ENCODE data around the gene ATXN1L. TPM values are rescaled to one million over a fixed set of nuclear protein-coding genes. Genes with fewer than 3 reads are reported as not detected.

The ATXN1L gene, protein sequence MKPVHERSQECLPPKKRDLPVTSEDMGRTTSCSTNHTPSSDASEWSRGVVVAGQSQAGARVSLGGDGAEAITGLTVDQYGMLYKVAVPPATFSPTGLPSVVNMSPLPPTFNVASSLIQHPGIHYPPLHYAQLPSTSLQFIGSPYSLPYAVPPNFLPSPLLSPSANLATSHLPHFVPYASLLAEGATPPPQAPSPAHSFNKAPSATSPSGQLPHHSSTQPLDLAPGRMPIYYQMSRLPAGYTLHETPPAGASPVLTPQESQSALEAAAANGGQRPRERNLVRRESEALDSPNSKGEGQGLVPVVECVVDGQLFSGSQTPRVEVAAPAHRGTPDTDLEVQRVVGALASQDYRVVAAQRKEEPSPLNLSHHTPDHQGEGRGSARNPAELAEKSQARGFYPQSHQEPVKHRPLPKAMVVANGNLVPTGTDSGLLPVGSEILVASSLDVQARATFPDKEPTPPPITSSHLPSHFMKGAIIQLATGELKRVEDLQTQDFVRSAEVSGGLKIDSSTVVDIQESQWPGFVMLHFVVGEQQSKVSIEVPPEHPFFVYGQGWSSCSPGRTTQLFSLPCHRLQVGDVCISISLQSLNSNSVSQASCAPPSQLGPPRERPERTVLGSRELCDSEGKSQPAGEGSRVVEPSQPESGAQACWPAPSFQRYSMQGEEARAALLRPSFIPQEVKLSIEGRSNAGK
- 18.5 TPM for polyA plus RNA-seq (2013)

DNA sequence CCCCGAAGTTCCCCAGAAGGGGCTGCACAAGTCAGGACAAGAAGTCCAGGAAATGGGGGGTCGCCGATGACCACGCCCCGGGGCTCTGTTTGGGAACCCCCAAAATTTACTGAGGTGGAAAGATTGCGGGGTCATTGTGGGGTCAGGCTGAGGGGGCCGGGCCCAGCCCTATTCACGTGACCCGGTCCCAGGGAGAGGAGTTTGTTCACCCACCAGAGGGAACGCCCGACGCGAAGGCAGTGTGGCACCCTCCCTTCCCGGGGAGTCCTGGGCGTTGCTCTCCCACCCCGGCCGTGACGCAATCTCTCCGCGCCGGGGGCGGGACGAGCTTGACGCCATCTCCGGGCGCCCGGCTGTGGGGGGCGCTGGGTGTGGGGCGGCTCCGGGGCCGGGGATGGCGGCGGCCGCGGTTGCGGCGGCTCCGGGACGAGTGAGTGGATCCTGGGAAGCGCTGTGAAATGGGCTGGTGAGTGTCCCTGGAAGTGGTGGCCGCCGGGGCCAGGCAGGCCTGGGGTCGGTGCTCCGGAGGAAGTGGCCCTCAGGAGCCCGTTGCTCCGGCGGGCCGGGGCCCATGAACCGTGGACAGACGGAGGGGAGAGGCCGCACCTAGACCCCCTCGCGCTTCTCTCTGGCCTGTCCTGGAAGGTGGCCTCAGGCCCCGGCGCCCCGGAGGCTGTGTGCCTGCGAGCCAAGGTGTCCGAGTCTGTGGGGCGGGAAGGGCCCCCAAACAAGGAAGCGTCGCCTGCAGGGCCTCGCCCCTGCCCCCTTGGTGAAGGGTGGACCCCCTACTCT, at the start of gene ATXN1L:
Gene ATXN1L (plus strand): TSS at position 338 of the 792 bp plus-strand sequence. CDS start 3,765 bp downstream, outside the sequence.
- ChIA-PET POLR2A (interaction anchor here (0.6 kb wide), 1 partner anchor 70 kb away, joined by 3 read pairs; no protein-coding TSS in a partner anchor), CTCF (interaction anchor here (0.7 to 1.6 kb wide), 5 partner anchors 12 to 48 kb away, joined by 3 to 5 read pairs (median 4); partner anchors contain the start of gene ZNF821)
- H3K27me3 ChIP-seq (replicated peaks in 2 of 5; ENCODE audit: control insufficient read depth in 4 of 5, insufficient read depth in 5 of 5, low read length in 4 of 5) = no peaks in the 10 kb centered on the region
- H3K27ac ChIP-seq (ENCODE audit: insufficient read depth in 1 of 2, low read depth in 1 of 2, low read length in 2 of 2, poor library complexity in 1 of 2, severe bottlenecking in 2 of 2) = peak within 1 kb of the TSS; percentile 75 to 92
- H3K4me3 ChIP-seq (ENCODE audit: control insufficient read depth in 1 of 7, extremely low read depth in 1 of 7, insufficient read depth in 4 of 7, low read depth in 2 of 7, low read length in 6 of 7) = peak within 1 kb of the TSS; percentile 65 to 100 (median 96)
- 0% methylated on average over 36 of the region's 62 CpGs for WGBS (ENCODE audit: insufficient coverage)
- H3K36me3 ChIP-seq (ENCODE audit: control insufficient read depth in 4 of 4, insufficient read depth in 4 of 4, low read length in 3 of 4) = peaks cover 2 to 26% (median 20%) of the 10 kb centered on the region in 4 experiments
- H3K9me3 ChIP-seq (ENCODE audit: control extremely low read depth in 1 of 5, control insufficient read depth in 4 of 5, insufficient read depth in 2 of 5, low read depth in 1 of 5, low read length in 4 of 5) = no peaks in the 10 kb centered on the region
- peak; percentile 94 to 95 (median 95) for DNase-seq
- H3K4me1 ChIP-seq (ENCODE audit: control extremely low read depth in 1 of 4, control insufficient read depth in 4 of 4, insufficient read depth in 4 of 4, low read length in 3 of 4) = peaks cover 8 to 21% (median 18%) of the 10 kb centered on the region in 4 experiments

DNA sequence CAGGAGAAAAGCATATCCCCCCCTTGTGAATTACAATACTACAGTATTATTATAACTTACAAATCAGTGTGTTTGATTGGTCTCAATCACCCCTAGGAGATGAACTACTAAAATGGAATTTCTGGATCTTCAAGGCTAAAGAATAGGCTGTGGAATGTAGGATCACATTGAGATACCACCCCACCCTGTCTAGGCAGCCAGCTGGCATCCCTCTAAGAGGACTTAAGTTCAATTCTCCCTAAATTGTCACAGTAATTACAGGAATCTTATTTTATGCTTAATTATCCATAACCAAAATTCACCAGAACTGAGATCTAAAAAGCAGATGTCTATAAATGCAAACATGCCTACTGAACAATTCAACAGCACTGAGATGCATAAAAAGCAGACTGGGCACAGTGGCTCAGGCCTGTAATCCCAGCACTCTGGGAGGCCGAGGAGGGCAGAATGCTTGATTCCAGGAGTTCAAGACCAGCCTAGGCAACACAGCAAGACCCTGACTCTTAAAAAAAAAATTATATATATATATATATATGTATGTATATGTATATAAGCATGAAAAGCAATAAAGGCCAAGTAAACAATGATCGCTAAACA, 49.2 kb upstream of the ATXN1L start:
- no peak for DNase-seq
- ChIA-PET POLR2A (no interaction called here), CTCF (no interaction called here)
- H3K36me3 ChIP-seq (ENCODE audit: control insufficient read depth in 4 of 4, insufficient read depth in 4 of 4, low read length in 3 of 4) = peaks cover 0 to 10% (median 6%) of the 10 kb centered on the region in 4 experiments
- H3K9me3 ChIP-seq (ENCODE audit: control extremely low read depth in 1 of 5, control insufficient read depth in 4 of 5, insufficient read depth in 2 of 5, low read depth in 1 of 5, low read length in 4 of 5) = no peaks in the 10 kb centered on the region
- no peak overlapping the region for H3K4me3 ChIP-seq (ENCODE audit: control insufficient read depth in 1 of 7, extremely low read depth in 1 of 7, insufficient read depth in 4 of 7, low read depth in 2 of 7, low read length in 6 of 7)
- no peaks in the 10 kb centered on the region for H3K27me3 ChIP-seq (replicated peaks in 2 of 5; ENCODE audit: control insufficient read depth in 4 of 5, insufficient read depth in 5 of 5, low read length in 4 of 5)
- no peak overlapping the region for H3K27ac ChIP-seq (ENCODE audit: insufficient read depth in 1 of 2, low read depth in 1 of 2, low read length in 2 of 2, poor library complexity in 1 of 2, severe bottlenecking in 2 of 2)
- peaks cover 5 to 23% (median 18%) of the 10 kb centered on the region in 4 experiments for H3K4me1 ChIP-seq (ENCODE audit: control extremely low read depth in 1 of 4, control insufficient read depth in 4 of 4, insufficient read depth in 4 of 4, low read length in 3 of 4)
- no CpG with 5 or more reads among the region's 2 CpGs for WGBS (ENCODE audit: insufficient coverage)

DNA sequence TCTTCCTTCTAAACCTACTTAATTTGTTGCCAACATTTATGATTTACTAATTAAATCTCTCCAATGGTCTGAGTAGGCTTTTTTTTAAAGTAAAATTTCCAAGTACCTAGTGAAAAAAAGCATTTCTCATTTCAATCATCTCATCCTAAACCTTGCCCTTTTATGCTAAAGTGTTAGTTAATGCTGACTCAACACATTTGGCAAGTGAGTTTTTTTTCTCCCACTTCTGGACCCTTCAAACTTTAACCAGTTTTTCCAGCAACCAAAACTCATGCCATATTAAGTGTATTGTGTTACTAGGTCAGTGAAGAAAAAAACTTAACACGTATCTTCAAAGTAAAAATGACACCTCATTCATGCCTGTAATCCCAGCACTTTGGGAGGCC, 42.5 kb upstream of the ATXN1L start:
- H3K4me1 ChIP-seq (ENCODE audit: control extremely low read depth in 1 of 4, control insufficient read depth in 4 of 4, insufficient read depth in 4 of 4, low read length in 3 of 4) = peaks cover 5 to 20% (median 12%) of the 10 kb centered on the region in 4 experiments
- CTCF ChIA-PET = no interaction called here
- POLR2A ChIA-PET = interaction anchor here (0.6 kb wide), 1 partner anchor 144 kb away, joined by 4 read pairs; no protein-coding TSS in a partner anchor
- no peak overlapping the region for H3K4me3 ChIP-seq (ENCODE audit: control insufficient read depth in 1 of 7, extremely low read depth in 1 of 7, insufficient read depth in 4 of 7, low read depth in 2 of 7, low read length in 6 of 7)
- H3K27me3 ChIP-seq (replicated peaks in 2 of 5; ENCODE audit: control insufficient read depth in 4 of 5, insufficient read depth in 5 of 5, low read length in 4 of 5) = no peaks in the 10 kb centered on the region
- no peak overlapping the region for H3K27ac ChIP-seq (ENCODE audit: insufficient read depth in 1 of 2, low read depth in 1 of 2, low read length in 2 of 2, poor library complexity in 1 of 2, severe bottlenecking in 2 of 2)
- DNase-seq = no peak
- H3K36me3 ChIP-seq (ENCODE audit: control insufficient read depth in 4 of 4, insufficient read depth in 4 of 4, low read length in 3 of 4) = peaks cover 0 to 6% (median 3%) of the 10 kb centered on the region in 4 experiments
- WGBS (ENCODE audit: insufficient coverage) = 100% methylated on average over 1 of the region's 1 CpG
- H3K9me3 ChIP-seq (ENCODE audit: control extremely low read depth in 1 of 5, control insufficient read depth in 4 of 5, insufficient read depth in 2 of 5, low read depth in 1 of 5, low read length in 4 of 5) = no peaks in the 10 kb centered on the region

DNA sequence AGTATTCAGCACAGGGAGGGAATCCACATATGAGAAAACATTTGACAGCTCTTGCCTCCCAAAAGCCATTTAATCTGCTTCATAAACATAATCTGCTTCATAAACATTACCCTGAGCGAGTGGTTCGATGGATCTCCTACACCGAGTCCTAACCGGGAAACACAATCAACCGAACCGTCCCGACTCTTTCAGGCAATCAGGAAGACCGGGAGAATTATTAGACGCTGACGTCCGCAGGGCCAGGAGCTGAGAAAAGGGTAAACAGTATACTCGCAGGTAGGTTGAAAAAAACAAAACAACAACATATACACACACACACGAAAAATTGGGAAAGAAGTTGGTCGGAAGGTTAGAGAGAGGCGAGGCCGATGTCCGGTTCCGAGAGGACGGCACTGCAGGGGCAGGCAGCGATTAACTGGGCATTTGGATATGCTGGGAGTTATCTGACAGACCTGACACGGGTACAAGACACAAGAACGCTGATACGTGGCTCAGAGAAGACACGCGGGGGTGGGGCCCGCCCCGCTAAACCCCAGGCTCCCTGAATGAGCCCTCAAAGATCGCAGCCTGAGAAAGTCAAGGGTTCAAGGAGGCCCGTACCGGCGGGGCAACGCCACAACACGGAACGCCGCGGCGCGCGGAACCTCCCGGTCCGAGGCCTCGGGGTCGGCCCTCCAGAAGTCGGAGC, 37.7 kb upstream of the ATXN1L start:
- DNase-seq = peak in 1 of 3 donors; percentile 11
- Histone ChIP-seq H3K9me3 (ENCODE audit: control extremely low read depth in 1 of 5, control insufficient read depth in 4 of 5, insufficient read depth in 2 of 5, low read depth in 1 of 5, low read length in 4 of 5) (no peaks in the 10 kb centered on the region), H3K4me1 (ENCODE audit: control extremely low read depth in 1 of 4, control insufficient read depth in 4 of 4, insufficient read depth in 4 of 4, low read length in 3 of 4) (peaks cover 9 to 50% (median 28%) of the 10 kb centered on the region in 4 experiments), H3K27me3 (replicated peaks in 2 of 5; ENCODE audit: control insufficient read depth in 4 of 5, insufficient read depth in 5 of 5, low read length in 4 of 5) (no peaks in the 10 kb centered on the region), H3K36me3 (ENCODE audit: control insufficient read depth in 4 of 4, insufficient read depth in 4 of 4, low read length in 3 of 4) (peaks cover 0 to 2% (median 0%) of the 10 kb centered on the region in 4 experiments), H3K27ac (ENCODE audit: insufficient read depth in 1 of 2, low read depth in 1 of 2, low read length in 2 of 2, poor library complexity in 1 of 2, severe bottlenecking in 2 of 2) (peak overlapping the region; percentile 99 to 100), H3K4me3 (ENCODE audit: control insufficient read depth in 1 of 7, extremely low read depth in 1 of 7, insufficient read depth in 4 of 7, low read depth in 2 of 7, low read length in 6 of 7) (peak overlapping the region; percentile 85 to 99 (median 98))
- CTCF ChIA-PET = interaction anchor here (0.9 to 1.9 kb wide), 5 partner anchors 13 to 75 kb away, joined by 3 to 7 read pairs (median 4); no protein-coding TSS in a partner anchor
- POLR2A ChIA-PET = interaction anchor here (1.5 kb wide), 1 partner anchor 39 kb away, joined by 3 read pairs; no protein-coding TSS in a partner anchor
- WGBS (ENCODE audit: insufficient coverage) = under 1% methylated on average over 31 of the region's 44 CpGs

DNA sequence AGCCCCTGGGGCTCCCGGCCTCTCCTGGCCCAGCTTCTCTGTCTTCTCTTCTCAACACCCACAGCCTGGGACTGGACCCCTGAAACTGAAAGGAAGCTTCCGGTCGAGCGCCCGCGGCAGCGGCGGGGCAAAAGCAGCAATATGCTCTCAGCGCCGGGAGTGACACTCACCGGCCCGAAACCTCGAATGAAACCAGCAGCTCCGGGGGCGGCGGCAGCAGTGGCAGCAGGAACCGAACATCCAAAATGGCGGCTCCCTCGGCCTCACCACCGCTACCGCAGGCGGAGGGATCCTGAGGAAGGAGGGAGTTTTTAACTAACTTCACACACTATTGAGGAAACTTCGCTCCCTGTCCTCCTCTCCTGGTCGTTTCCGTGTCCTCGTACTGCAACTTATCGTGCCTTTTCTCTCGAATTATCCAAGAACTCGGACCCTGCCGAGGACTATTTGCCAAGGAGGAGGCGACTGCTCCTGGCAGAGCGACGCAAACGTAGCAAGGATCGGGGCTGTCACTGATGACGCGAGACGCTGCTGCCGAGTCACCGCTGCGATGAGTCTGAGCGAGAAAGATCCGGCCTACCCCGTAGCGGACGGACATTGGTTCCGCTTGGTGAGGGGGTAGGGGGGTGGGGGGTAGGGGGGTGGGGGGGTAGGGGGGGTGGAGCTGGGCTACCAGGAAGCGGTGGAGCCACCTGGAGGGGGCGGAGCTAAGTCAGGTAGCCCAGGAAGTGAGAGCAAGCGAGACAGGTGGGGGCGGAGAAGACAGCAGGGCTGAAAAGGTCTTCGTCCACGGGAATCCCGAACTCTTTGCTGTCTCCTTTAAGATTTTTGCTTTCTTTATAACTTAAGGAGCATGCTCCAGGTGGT, 37.0 kb upstream of the ATXN1L start, which contains the start of gene AP1G1:
Gene AP1G1 (minus strand): TSS at position 242 of the 867 bp plus-strand sequence. CDS start 19,355 bp downstream, outside the sequence.
- peak; percentile 99 to 100 (median 99) for DNase-seq
- CTCF ChIA-PET = interaction anchor here (1.5 to 1.9 kb wide), 3 partner anchors 13 to 74 kb away, joined by 3 to 4 read pairs (median 4); no protein-coding TSS in a partner anchor
- Histone ChIP-seq H3K36me3 (ENCODE audit: control insufficient read depth in 4 of 4, insufficient read depth in 4 of 4, low read length in 3 of 4) (peaks cover 0 to 2% (median 0%) of the 10 kb centered on the region in 4 experiments), H3K9me3 (ENCODE audit: control extremely low read depth in 1 of 5, control insufficient read depth in 4 of 5, insufficient read depth in 2 of 5, low read depth in 1 of 5, low read length in 4 of 5) (no peaks in the 10 kb centered on the region), H3K4me3 (ENCODE audit: control insufficient read depth in 1 of 7, extremely low read depth in 1 of 7, insufficient read depth in 4 of 7, low read depth in 2 of 7, low read length in 6 of 7) (peak within 1 kb of the TSS; percentile 89 to 99 (median 98)), H3K27ac (ENCODE audit: insufficient read depth in 1 of 2, low read depth in 1 of 2, low read length in 2 of 2, poor library complexity in 1 of 2, severe bottlenecking in 2 of 2) (peak within 1 kb of the TSS; percentile 99 to 100), H3K4me1 (ENCODE audit: control extremely low read depth in 1 of 4, control insufficient read depth in 4 of 4, insufficient read depth in 4 of 4, low read length in 3 of 4) (peaks cover 9 to 50% (median 28%) of the 10 kb centered on the region in 4 experiments), H3K27me3 (replicated peaks in 2 of 5; ENCODE audit: control insufficient read depth in 4 of 5, insufficient read depth in 5 of 5, low read length in 4 of 5) (no peaks in the 10 kb centered on the region)
- POLR2A ChIA-PET = interaction anchor here (1.5 kb wide), 1 partner anchor 38 kb away, joined by 3 read pairs; no protein-coding TSS in a partner anchor
- 0% methylated on average over 26 of the region's 54 CpGs for WGBS (ENCODE audit: insufficient coverage)
